ENCODE measurements around the gene ESAM. TPM values are rescaled to one million over a fixed set of nuclear protein-coding genes. Genes with fewer than 3 reads are reported as not detected.

ESAM gene
- total RNA-seq, 1 experiment from 2014 or later = 0.92 TPM

DNA sequence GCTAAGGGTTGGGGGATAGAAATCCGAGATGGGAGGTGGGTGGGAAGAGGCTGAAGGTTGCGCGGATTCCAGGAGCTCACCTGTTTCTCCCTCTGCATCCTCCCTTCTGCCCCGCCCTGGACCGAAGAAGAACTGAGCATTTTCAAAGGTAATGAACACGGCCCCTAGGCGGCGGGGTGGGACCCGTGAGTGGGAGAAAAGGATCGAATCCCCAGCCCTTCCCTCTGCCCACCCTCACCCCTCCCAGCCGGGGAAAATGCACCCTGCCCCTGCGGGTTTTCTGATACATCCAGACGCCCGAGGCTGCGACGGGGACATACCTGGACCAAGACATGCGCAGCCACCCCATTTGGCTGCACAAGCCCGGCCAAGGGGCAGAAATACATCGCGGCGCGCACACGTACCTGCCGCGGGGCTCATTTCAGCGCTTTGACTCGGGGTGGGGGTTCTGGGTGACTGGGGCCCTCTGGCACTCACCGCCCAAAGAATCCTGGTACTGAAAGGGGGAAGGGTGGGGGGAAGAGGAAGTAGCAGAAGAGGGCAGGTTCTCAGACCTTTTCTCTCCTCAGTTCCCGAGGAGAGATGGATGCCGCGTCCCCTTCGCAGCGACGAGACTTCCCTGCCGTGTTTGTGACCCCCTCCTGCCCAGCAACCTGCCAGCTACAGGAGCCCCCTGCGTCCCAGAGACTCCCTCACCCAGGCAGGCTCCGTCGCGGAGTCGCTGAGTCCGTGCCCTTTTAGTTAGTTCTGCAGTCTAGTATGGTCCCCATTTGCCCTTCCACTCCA is 16.1 kb downstream of the ESAM start:
- Mint-ChIP-seq H3K36me3 (ENCODE audit: insufficient read depth in 1 of 3, low read depth in 3 of 3) (no peaks in the 10 kb centered on the region; a peak in 2 of 7 replicates), H3K9me3 (peaks cover 3 to 7% of the 10 kb centered on the region in 2 experiments; a peak in 2 of 5 replicates), H3K4me1 (peaks cover 21 to 33% of the 10 kb centered on the region in 2 experiments), H3K27me3 (ENCODE audit: low read depth) (peaks cover 98% of the 10 kb centered on the region), H3K27ac (peak overlapping the region in 2 of 3 experiments; percentile 56 to 94; a peak in 3 of 7 replicates), H3K4me3 (peak overlapping the region; percentile 79 to 92)
- Histone ChIP-seq H2AK5ac (ENCODE audit: insufficient read length, low read length) (no peak overlapping the region), H3K79me2 (ENCODE audit: insufficient read depth, low read length) (no peaks in the 10 kb centered on the region), H4K20me1 (ENCODE audit: control insufficient read depth, insufficient read depth, insufficient read length) (no peaks in the 10 kb centered on the region), H4K5ac (ENCODE audit: insufficient read length, low read depth, low read length) (no peak overlapping the region), H3K23ac (ENCODE audit: insufficient read length, low read depth, low read length) (no peak overlapping the region), H2BK15ac (ENCODE audit: low read depth, low read length) (no peak overlapping the region), H3K9ac (ENCODE audit: extremely low read depth, insufficient read length, low read length) (no peak overlapping the region), H3K4me1 (ENCODE audit: insufficient read depth, low read length) (no peaks in the 10 kb centered on the region), H3K27me3 (ENCODE audit: insufficient read depth, low read length) (peaks cover 90% of the 10 kb centered on the region), H2BK120ac (ENCODE audit: low read depth, low read length, poor library complexity, severe bottlenecking) (no peak overlapping the region), H3K18ac (ENCODE audit: insufficient read length, low read depth, low read length) (no peak overlapping the region), H2BK5ac (ENCODE audit: insufficient read length, low read length) (no peak overlapping the region), H3K56ac (ENCODE audit: insufficient read length, low read depth, low read length) (no peak overlapping the region), H3K14ac (ENCODE audit: insufficient read depth, low read length) (no peak overlapping the region), H3K79me1 (ENCODE audit: insufficient read depth, low read depth, low read length, poor library complexity, severe bottlenecking) (no peaks in the 10 kb centered on the region), H3K4ac (ENCODE audit: low read depth, low read length) (no peak overlapping the region), H2BK12ac (ENCODE audit: insufficient read length, low read depth, low read length) (no peak overlapping the region), H4K8ac (replicated peaks; ENCODE audit: insufficient read length, low read depth, low read length) (no peak overlapping the region), H3T11ph (ENCODE audit: low read length) (no peak overlapping the region), H3K9me3 (ENCODE audit: control insufficient read depth, low read depth, low read length) (no peaks in the 10 kb centered on the region), H3K23me2 (ENCODE audit: insufficient read length, low read depth, low read length, poor library complexity, severe bottlenecking) (peaks cover 19% of the 10 kb centered on the region), H3K4me2 (ENCODE audit: insufficient read depth, insufficient read length, low read length) (peak overlapping the region; percentile 51), H3K27ac (ENCODE audit: insufficient read length, low read depth, low read length) (no peak overlapping the region), H2BK20ac (ENCODE audit: low read depth, low read length, poor library complexity, severe bottlenecking) (no peak overlapping the region), H4K91ac (ENCODE audit: insufficient read length, low read depth, low read length) (no peak overlapping the region), H2AFZ (ENCODE audit: low read length) (no peak overlapping the region)
- peak; percentile 61 for TF ChIP-seq CTCF (conservative IDR thresholded peaks at IDR 0.05)
- peak; percentile 64 for DNase-seq
- WGBS (ENCODE audit: extremely low coverage, insufficient read length, low lambda C conversion rate) = no CpG with 5 or more reads among the region's 41 CpGs

Measured in H9 (cell line).